CD14-positive monocyte (primary cell): ENCODE measurements around the gene CDH13. TPM values are rescaled to one million over a fixed set of nuclear protein-coding genes. Genes with fewer than 3 reads are reported as not detected.

Experiments
- DNase-seq, 3 donors: peaks; one replicate each; pipeline ENCODE4 v3.0.0-alpha.2; 2011 to 2022
- H2AFZ ChIP-seq: 2 replicates; pipeline ENCODE4 v1.6.0; 2012; ENCODE audit warnings: mild to moderate bottlenecking, low read depth, low read length, inconsistent platforms; ENCODE audit not compliant: insufficient read depth, poor library complexity, severe bottlenecking
- H3K27ac ChIP-seq, 2 donors: 1 replicate in 1 of 2; 2 replicates in 1 of 2; pipeline ENCODE4 v1.5.1; 2012 to 2013; ENCODE audit warnings: low read length in 2 of 2, control low read depth in 1 of 2, inconsistent platforms in 1 of 2, low read depth in 1 of 2, mild to moderate bottlenecking in 1 of 2
- H3K27me3 ChIP-seq, 2 donors: one replicate each; pipeline versions ENCODE4 v1.6.0 to v1.6.1; 2011 to 2013; ENCODE audit warnings: low read length in 2 of 2; ENCODE audit not compliant: control insufficient read depth in 2 of 2, insufficient read depth in 2 of 2
- H3K36me3 ChIP-seq, 2 donors: replicated peaks in 1 of 2; 1 replicate in 1 of 2; 2 replicates in 1 of 2; pipeline versions ENCODE4 v1.5.1 to v1.6.1; 2012 to 2013; ENCODE audit warnings: low read length in 2 of 2, control low read depth in 1 of 2, inconsistent platforms in 1 of 2, mild to moderate bottlenecking in 1 of 2; ENCODE audit not compliant: insufficient read depth in 2 of 2, control insufficient read depth in 1 of 2
- H3K4me1 ChIP-seq, 2 donors: 1 replicate in 1 of 2; 2 replicates in 1 of 2; pipeline versions ENCODE4 v1.5.1 to v1.6.1; 2012 to 2013; ENCODE audit warnings: low read length in 2 of 2, control low read depth in 1 of 2, inconsistent platforms in 1 of 2, mild to moderate bottlenecking in 1 of 2, moderate library complexity in 1 of 2; ENCODE audit not compliant: insufficient read depth in 2 of 2, control insufficient read depth in 1 of 2
- H3K4me2 ChIP-seq: replicated peaks from 2 replicates; pipeline ENCODE3; 2012; ENCODE audit warnings: low read length, moderate library complexity, mild to moderate bottlenecking; ENCODE audit not compliant: poor library complexity, severe bottlenecking; ENCODE audit errors: extremely low read depth
- H3K4me3 ChIP-seq, 3 experiments: fragments of 200-600 bp in 1 of 3; sonication (generic) in 1 of 3; replicated peaks in 1 of 3; 1 replicate in 2 of 3; 2 replicates in 1 of 3; pipeline ENCODE4 v1.5.1; 2011 to 2013; ENCODE audit warnings: low read length in 3 of 3, mild to moderate bottlenecking in 3 of 3, control low read depth in 2 of 3, low read depth in 2 of 3, inconsistent platforms in 1 of 3, moderate library complexity in 1 of 3
- H3K79me2 ChIP-seq: 2 replicates; pipeline ENCODE4 v1.6.0; 2012; ENCODE audit warnings: mild to moderate bottlenecking, control low read depth, inconsistent platforms, low read length, moderate library complexity; ENCODE audit not compliant: insufficient read depth
- H3K9ac ChIP-seq: 2 replicates; pipeline ENCODE4 v1.6.0; 2017; ENCODE audit warnings: low read length, mild to moderate bottlenecking; ENCODE audit not compliant: insufficient read depth, poor library complexity, severe bottlenecking
- H3K9me3 ChIP-seq, 2 donors: replicated peaks in 1 of 2; 1 replicate in 1 of 2; 2 replicates in 1 of 2; pipeline versions ENCODE4 v1.5.1 to v1.6.1; 2012 to 2013; ENCODE audit warnings: low read length in 2 of 2, control low read depth in 1 of 2; ENCODE audit not compliant: control insufficient read depth in 1 of 2, insufficient read depth in 1 of 2
- H4K20me1 ChIP-seq: 2 replicates; pipeline ENCODE4 v1.6.0; 2012; ENCODE audit warnings: mild to moderate bottlenecking, low read length, control low read depth, moderate library complexity; ENCODE audit not compliant: insufficient read depth
- H3K27ac Mint-ChIP-seq, 7 donors: one replicate each; pipeline ENCODE4 v1.8.0; 2020; ENCODE audit warnings: mild to moderate bottlenecking in 7 of 7, mixed read lengths in 7 of 7, moderate library complexity in 6 of 7, inconsistent platforms in 2 of 7
- H3K27me3 Mint-ChIP-seq, 3 donors: one replicate each; pipeline ENCODE4 v1.8.0; 2021 to 2022; ENCODE audit warnings: low read depth in 3 of 3, mild to moderate bottlenecking in 3 of 3, mixed read lengths in 3 of 3, moderate library complexity in 3 of 3, inconsistent platforms in 1 of 3
- H3K36me3 Mint-ChIP-seq, 2 donors: one replicate each; pipeline ENCODE4 v1.8.0; 2020; ENCODE audit warnings: mixed read lengths in 2 of 2, inconsistent platforms in 1 of 2, mild to moderate bottlenecking in 1 of 2
- H3K4me1 Mint-ChIP-seq: one replicate; pipeline ENCODE4 v1.8.0; 2020; ENCODE audit warnings: mild to moderate bottlenecking, mixed read lengths
- H3K4me3 Mint-ChIP-seq, 2 donors: one replicate each; pipeline ENCODE4 v1.8.0; 2020; ENCODE audit warnings: mild to moderate bottlenecking in 2 of 2, mixed read lengths in 2 of 2, moderate library complexity in 1 of 2
- H3K9me3 Mint-ChIP-seq, 7 donors: one replicate each; pipeline ENCODE4 v1.8.0; 2020 to 2022; ENCODE audit warnings: mixed read lengths in 7 of 7, mild to moderate bottlenecking in 6 of 7, moderate library complexity in 6 of 7, inconsistent platforms in 2 of 7
- WGBS: methylation state at CpG from one replicate; pipeline ENCODE4 v1.1.5; 2013; ENCODE audit warnings: missing lambda C conversion rate; ENCODE audit not compliant: insufficient coverage; 5-methylcytosine and 5-hydroxymethylcytosine counted together
- intact Hi-C, 2 donors: fragments of 100-400 bp; cut with micrococcal nuclease; formaldehyde crosslinking; loops; one replicate each; pipeline versions ENCODE4 v1.15.0 to v1.15.1; 2023
- polyA plus RNA-seq, 3 donors: library from polyadenylated mRNA; depleted of rRNA in 1 of 3; unstranded in 2 of 3; stranded (reverse) in 1 of 3; fragments of 300-500 nt in 2 of 3; fragments of >200 nt in 1 of 3; fragmentation: Illumina TruSeq in 2 of 3; gene quantifications; 1 replicate in 2 of 3; 2 replicates in 1 of 3; pipeline ENCODE4 v1.2.3, GENCODE V29; 2012 to 2021
- TF ChIP-seq, protein P1 (sequence below): fragments of 200-600 bp; IDR thresholded peaks from one replicate; pipeline ENCODE4 v1.8.0; 2022; ENCODE audit warnings: antibody characterized with exemption, mild to moderate bottlenecking

Gene CDH13
- polyA plus RNA-seq, 3 donors = 0.13 to 0.19 TPM; not detected in 1

GRCh38 chr16:83306961-83307593 lies 680.3 kb downstream of the CDH13 start:
- TF ChIP-seq, protein P1, sequence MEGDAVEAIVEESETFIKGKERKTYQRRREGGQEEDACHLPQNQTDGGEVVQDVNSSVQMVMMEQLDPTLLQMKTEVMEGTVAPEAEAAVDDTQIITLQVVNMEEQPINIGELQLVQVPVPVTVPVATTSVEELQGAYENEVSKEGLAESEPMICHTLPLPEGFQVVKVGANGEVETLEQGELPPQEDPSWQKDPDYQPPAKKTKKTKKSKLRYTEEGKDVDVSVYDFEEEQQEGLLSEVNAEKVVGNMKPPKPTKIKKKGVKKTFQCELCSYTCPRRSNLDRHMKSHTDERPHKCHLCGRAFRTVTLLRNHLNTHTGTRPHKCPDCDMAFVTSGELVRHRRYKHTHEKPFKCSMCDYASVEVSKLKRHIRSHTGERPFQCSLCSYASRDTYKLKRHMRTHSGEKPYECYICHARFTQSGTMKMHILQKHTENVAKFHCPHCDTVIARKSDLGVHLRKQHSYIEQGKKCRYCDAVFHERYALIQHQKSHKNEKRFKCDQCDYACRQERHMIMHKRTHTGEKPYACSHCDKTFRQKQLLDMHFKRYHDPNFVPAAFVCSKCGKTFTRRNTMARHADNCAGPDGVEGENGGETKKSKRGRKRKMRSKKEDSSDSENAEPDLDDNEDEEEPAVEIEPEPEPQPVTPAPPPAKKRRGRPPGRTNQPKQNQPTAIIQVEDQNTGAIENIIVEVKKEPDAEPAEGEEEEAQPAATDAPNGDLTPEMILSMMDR = no peak
- H4K20me1 ChIP-seq = no peaks in the 10 kb centered on the region
- Mint-ChIP-seq H3K27ac (no peak overlapping the region), H3K9me3 (peaks cover 0 to 2% (median 0%) of the 10 kb centered on the region in 7 donors), H3K4me3 (no peak overlapping the region), H3K36me3 (no peaks in the 10 kb centered on the region), H3K27me3 (peaks cover 2 to 4% (median 2%) of the 10 kb centered on the region in 3 donors), H3K4me1 (no peaks in the 10 kb centered on the region)
- H3K36me3 ChIP-seq = no peaks in the 10 kb centered on the region
- H3K4me3 ChIP-seq = no peak overlapping the region
- H3K9ac ChIP-seq = no peak overlapping the region
- no peak for DNase-seq
- no peak overlapping the region for H3K4me2 ChIP-seq
- H3K4me1 ChIP-seq = no peaks in the 10 kb centered on the region
- no peaks in the 10 kb centered on the region for H3K27me3 ChIP-seq
- H3K27ac ChIP-seq = no peak overlapping the region
- H3K9me3 ChIP-seq = no peaks in the 10 kb centered on the region
- 81% methylated on average over 3 of the region's 5 CpGs for WGBS
- intact Hi-C loops = no loop called here
- H3K79me2 ChIP-seq = no peaks in the 10 kb centered on the region
- no peak overlapping the region for H2AFZ ChIP-seq

GRCh38 chr16:83307594-83307992 lies 680.8 kb downstream of the CDH13 start:
- peaks cover 2 to 5% (median 2%) of the 10 kb centered on the region in 3 donors for H3K27me3 Mint-ChIP-seq
- TF ChIP-seq, protein P1 = no peak
- no peaks in the 10 kb centered on the region for H3K36me3 Mint-ChIP-seq
- no peaks in the 10 kb centered on the region for H3K4me1 Mint-ChIP-seq
- Histone ChIP-seq H3K9ac (no peak overlapping the region), H3K27me3 (no peaks in the 10 kb centered on the region), H3K4me3 (no peak overlapping the region), H4K20me1 (no peaks in the 10 kb centered on the region), H2AFZ (no peak overlapping the region), H3K4me2 (no peak overlapping the region), H3K79me2 (no peaks in the 10 kb centered on the region), H3K27ac (no peak overlapping the region), H3K36me3 (no peaks in the 10 kb centered on the region), H3K9me3 (no peaks in the 10 kb centered on the region), H3K4me1 (no peaks in the 10 kb centered on the region)
- peaks cover 0 to 2% (median 0%) of the 10 kb centered on the region in 7 donors for H3K9me3 Mint-ChIP-seq
- no CpG with 5 or more reads among the region's 6 CpGs for WGBS
- DNase-seq = no peak
- H3K4me3 Mint-ChIP-seq = no peak overlapping the region
- intact Hi-C loops = no loop called here
- H3K27ac Mint-ChIP-seq = no peak overlapping the region
